ENCODE results near the gene CRYGC.
A peak's percentile ranks its signal among the peaks of the same experiment; 100 is the strongest.
"Not testable (repeated sequence)": the region's sequence is repeated elsewhere in the genome, so short reads cannot be mapped to it uniquely, and the experiment has no call there.

The CRYGC gene

DNA sequence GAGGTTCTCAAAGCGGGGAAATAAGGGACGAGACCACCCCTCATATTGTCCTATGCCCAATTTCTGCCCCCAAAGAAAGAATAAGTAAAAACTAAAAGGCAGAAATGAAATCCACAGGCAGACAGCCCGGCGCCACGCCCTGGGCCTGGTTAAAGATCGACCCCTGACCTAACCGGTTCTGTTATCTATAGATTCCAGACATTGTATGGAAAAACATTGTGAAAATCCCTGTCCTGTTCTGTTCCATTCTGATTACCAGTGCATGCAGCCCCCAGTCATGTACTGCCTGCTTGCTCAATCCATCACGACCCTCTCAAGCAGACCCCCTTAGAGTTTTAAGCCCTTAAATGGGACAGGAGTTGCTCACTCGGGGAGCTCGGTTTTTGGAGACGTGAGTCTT lies 12.2 kb downstream of the CRYGC start:
- H3K4me1 ChIP-seq (ENCODE audit: control insufficient read depth, insufficient read depth, low read length); DNase-seq (ENCODE audit: low read depth, low spot score); H3K9me3 ChIP-seq (ENCODE audit: control insufficient read depth, insufficient read depth, low read length); H3K4me3 ChIP-seq (ENCODE audit: low read length); H3K27me3 ChIP-seq (ENCODE audit: control insufficient read depth, insufficient read depth, low read length); H3K27ac ChIP-seq (ENCODE audit: low read length); H3K36me3 ChIP-seq (ENCODE audit: control insufficient read depth, insufficient read depth, low read length): not testable (repeated sequence)
- WGBS (ENCODE audit: insufficient coverage, insufficient read length), result no CpG with 5 or more reads among the region's 11 CpGs

DNA sequence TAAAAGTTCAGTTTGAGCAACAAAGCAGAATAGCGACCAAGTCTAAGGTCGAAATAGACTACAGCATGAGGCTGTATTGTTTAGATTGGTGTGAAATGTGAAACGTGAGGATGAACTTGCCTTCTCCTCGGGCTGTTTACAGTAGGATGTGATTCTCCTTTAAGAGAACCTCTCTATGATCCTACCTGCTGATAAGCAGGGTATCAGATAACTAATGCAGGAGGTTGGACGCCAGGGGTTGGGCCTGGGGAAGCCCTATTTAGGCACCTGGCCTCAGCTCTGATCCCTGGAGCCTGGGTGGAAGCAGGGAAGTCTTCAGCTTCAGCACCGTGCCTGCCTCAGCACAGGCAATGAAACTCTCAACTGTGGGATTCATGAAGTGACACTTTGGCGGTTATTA lies 16.7 kb downstream of the CRYGC start:
- DNase-seq (ENCODE audit: low read depth, low spot score), result no peak
- Histone ChIP-seq H3K27ac (ENCODE audit: low read length) (no peak overlapping the region), H3K9me3 (ENCODE audit: control insufficient read depth, insufficient read depth, low read length) (no peaks in the 10 kb centered on the region), H3K27me3 (ENCODE audit: control insufficient read depth, insufficient read depth, low read length) (no peaks in the 10 kb centered on the region), H3K4me3 (ENCODE audit: low read length) (no peak overlapping the region), H3K36me3 (ENCODE audit: control insufficient read depth, insufficient read depth, low read length) (no peaks in the 10 kb centered on the region), H3K4me1 (ENCODE audit: control insufficient read depth, insufficient read depth, low read length) (peaks cover 5% of the 10 kb centered on the region)
- no CpG with 5 or more reads among the region's 7 CpGs for WGBS (ENCODE audit: insufficient coverage, insufficient read length)

DNA sequence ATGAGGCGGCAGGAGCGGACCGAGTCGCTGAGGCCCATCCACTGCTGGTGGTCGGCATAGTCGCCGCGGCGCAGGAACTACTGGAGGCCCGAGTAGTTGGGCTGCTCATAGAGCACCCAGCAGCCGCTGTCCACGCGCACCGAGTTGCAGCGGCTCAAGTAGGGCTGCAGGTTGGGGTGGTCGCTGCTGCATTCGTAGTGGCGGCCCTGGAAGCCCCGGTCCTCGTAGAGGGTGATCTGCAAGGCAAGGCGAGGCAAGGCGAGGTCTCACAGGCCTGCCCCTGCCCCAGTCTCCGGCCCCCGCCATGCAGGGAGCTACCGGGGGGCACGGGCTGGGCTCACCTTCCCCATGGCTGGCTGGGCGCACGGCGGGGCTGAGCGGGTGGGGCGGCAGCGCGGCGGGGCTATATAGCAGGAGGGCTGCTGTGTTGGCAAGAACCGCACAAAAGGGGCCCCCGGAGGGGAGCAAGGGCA lies 17.3 kb downstream of the CRYGC start:
- not testable (repeated sequence) for H3K27me3 ChIP-seq (ENCODE audit: control insufficient read depth, insufficient read depth, low read length); DNase-seq (ENCODE audit: low read depth, low spot score); H3K9me3 ChIP-seq (ENCODE audit: control insufficient read depth, insufficient read depth, low read length); H3K36me3 ChIP-seq (ENCODE audit: control insufficient read depth, insufficient read depth, low read length); H3K27ac ChIP-seq (ENCODE audit: low read length); H3K4me1 ChIP-seq (ENCODE audit: control insufficient read depth, insufficient read depth, low read length)
- WGBS (ENCODE audit: insufficient coverage, insufficient read length), result no CpG with 5 or more reads among the region's 36 CpGs
- peak overlapping the region; percentile 23; the same call in 1 of the 2 replicates for H3K4me3 ChIP-seq (ENCODE audit: low read length)

DNA sequence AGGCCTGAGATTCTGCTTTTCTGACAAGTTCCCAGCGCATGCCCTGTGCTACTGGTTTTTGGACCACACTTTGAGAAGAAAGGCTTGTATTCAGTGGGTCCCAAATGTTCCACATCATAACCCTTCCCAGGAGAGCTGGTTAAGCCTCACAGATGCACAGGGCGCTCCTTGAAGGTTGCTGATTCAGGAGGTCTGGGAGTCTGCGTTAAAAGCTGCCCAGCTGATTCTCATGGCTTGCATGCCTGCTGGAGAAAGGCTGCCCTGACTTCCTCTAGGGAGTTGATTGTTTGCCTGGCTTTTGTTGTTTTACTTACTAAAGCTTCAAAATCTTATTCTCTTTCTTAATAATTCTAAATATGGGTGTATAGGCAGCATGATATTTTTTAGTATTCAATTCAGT lies 26.0 kb downstream of the CRYGC start:
- H3K4me1 ChIP-seq (ENCODE audit: control insufficient read depth, insufficient read depth, low read length), result no peaks in the 10 kb centered on the region
- no CpG with 5 or more reads among the region's 3 CpGs for WGBS (ENCODE audit: insufficient coverage, insufficient read length)
- H3K27ac ChIP-seq (ENCODE audit: low read length), result no peak overlapping the region
- H3K4me3 ChIP-seq (ENCODE audit: low read length), result no peak overlapping the region
- DNase-seq (ENCODE audit: low read depth, low spot score), result no peak
- no peaks in the 10 kb centered on the region; the same call in 1 of the 2 replicates for H3K36me3 ChIP-seq (ENCODE audit: control insufficient read depth, insufficient read depth, low read length)
- no peaks in the 10 kb centered on the region for H3K27me3 ChIP-seq (ENCODE audit: control insufficient read depth, insufficient read depth, low read length)
- H3K9me3 ChIP-seq (ENCODE audit: control insufficient read depth, insufficient read depth, low read length), result no peaks in the 10 kb centered on the region

DNA sequence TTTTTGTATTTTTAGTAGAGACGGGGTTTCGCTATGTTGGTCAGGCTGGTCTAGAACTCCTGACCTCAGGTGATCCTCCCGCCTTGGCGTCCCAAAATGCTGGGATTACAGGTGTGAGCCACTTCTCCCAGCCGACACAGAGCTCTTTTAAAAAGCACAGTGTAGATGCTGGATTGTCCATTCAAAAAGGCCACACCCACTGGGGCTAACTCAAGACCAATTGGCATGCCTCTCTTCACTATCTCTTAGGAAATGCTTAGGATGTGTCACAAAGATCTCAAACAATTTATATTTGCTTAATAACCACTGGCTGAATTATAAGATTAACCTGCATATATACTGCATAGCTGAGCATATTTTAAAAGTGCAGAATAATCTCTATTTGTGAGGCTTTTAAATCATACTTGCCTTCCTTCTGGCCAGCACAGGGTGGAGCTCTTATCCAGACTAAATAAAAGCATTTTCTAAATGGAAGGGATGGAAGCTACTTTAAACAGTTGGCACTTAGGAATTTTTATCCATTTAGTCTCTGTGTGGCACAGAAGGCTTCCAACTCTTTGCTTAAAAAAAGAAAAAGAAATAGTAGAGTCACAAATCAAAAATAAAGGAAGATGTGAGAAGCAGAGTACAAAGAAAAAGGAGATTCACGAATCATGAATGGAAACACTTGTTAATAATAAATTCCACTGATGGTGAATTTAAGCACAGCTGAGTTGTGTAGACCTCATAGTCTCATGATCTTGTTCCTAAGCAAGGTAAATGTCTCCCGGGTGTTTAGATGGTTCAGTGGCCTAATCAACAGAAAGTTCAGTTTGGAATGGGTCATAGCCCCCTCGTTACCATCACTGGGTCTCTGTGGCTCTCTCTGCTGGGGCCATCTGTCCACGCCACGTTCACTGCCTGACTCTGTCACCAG lies 27.7 kb downstream of the CRYGC start:
- no peak for DNase-seq (ENCODE audit: low read depth, low spot score)
- H3K9me3 ChIP-seq (ENCODE audit: control insufficient read depth, insufficient read depth, low read length), result no peaks in the 10 kb centered on the region
- no peaks in the 10 kb centered on the region for H3K4me1 ChIP-seq (ENCODE audit: control insufficient read depth, insufficient read depth, low read length)
- no peak overlapping the region for H3K4me3 ChIP-seq (ENCODE audit: low read length)
- H3K27ac ChIP-seq (ENCODE audit: low read length), result no peak overlapping the region
- no peaks in the 10 kb centered on the region; the same call in 1 of the 2 replicates for H3K36me3 ChIP-seq (ENCODE audit: control insufficient read depth, insufficient read depth, low read length)
- no peaks in the 10 kb centered on the region for H3K27me3 ChIP-seq (ENCODE audit: control insufficient read depth, insufficient read depth, low read length)
- WGBS (ENCODE audit: insufficient coverage, insufficient read length), result no CpG with 5 or more reads among the region's 10 CpGs

DNA sequence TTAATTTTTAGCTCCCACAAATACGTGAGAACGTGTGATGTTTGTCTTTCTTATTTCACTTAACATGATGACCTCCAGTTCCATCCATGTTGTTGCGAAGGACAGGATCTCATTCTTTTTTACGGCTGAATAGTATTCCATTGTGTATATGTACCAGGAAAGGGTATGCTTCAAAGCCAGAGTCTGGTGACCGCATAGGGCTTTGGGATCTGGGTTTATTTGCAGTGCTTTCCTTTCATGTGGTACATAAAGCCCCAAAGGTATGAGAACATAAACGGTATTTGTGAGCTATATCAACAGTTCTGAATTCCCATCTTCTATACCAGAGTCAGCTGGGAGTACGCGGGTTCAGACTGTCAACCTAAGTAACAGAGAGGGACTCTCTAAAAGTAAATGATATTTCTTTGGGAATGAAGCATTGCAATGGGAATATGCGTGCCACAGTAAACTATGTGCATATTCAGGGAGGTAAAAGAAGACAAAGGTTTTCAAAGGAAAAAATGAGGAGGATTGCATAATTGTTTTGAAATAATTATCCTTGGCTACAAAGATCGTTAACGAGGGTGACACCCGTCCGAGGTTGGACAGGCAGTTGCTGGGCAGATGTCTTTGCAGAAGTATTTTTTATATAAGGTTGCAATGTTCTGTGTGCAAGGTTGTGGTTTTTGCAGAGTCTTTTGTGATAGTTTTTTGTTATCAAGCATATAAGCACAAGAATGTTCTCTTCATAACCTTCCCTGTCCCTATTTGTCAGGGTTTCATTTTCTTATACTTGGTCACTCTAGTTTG lies 29.8 kb downstream of the CRYGC start:
- DNase-seq (ENCODE audit: low read depth, low spot score), result no peak
- WGBS (ENCODE audit: insufficient coverage, insufficient read length), result no CpG with 5 or more reads among the region's 13 CpGs
- H3K27ac ChIP-seq (ENCODE audit: low read length), result no peak overlapping the region

DNA sequence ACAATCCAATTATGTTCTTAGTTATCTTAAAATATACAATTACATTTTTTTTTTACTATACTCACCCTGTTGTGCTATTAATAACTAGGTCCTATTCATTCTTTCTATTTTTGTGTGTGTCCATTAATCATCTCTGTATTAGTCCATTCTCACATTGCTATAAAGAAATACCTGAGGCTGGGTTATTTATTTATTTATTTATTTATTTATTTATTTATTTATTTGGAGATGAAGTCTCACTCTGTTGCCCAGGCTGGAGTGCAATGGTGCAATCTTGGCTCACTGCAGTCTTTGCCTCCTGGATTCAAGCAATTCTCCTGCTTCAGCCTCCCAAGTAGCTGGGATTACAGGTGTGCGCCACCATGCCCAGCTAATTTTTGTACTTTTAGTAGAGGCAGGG lies 30.9 kb downstream of the CRYGC start:
- WGBS (ENCODE audit: insufficient coverage, insufficient read length), result no CpG with 5 or more reads among the region's 1 CpG
- H3K27ac ChIP-seq (ENCODE audit: low read length); H3K27me3 ChIP-seq (ENCODE audit: control insufficient read depth, insufficient read depth, low read length); H3K4me3 ChIP-seq (ENCODE audit: low read length); DNase-seq (ENCODE audit: low read depth, low spot score); H3K9me3 ChIP-seq (ENCODE audit: control insufficient read depth, insufficient read depth, low read length); H3K36me3 ChIP-seq (ENCODE audit: control insufficient read depth, insufficient read depth, low read length); H3K4me1 ChIP-seq (ENCODE audit: control insufficient read depth, insufficient read depth, low read length): not testable (repeated sequence)

More for the DNA sequence above, 29.8 kb downstream of the CRYGC start:
- Histone ChIP-seq H3K36me3 (ENCODE audit: control insufficient read depth, insufficient read depth, low read length) (no peaks in the 10 kb centered on the region; the same call in 1 of the 2 replicates), H3K4me1 (ENCODE audit: control insufficient read depth, insufficient read depth, low read length) (no peaks in the 10 kb centered on the region), H3K27me3 (ENCODE audit: control insufficient read depth, insufficient read depth, low read length) (no peaks in the 10 kb centered on the region), H3K9me3 (ENCODE audit: control insufficient read depth, insufficient read depth, low read length) (no peaks in the 10 kb centered on the region), H3K4me3 (ENCODE audit: low read length) (no peak overlapping the region)

DNA sequence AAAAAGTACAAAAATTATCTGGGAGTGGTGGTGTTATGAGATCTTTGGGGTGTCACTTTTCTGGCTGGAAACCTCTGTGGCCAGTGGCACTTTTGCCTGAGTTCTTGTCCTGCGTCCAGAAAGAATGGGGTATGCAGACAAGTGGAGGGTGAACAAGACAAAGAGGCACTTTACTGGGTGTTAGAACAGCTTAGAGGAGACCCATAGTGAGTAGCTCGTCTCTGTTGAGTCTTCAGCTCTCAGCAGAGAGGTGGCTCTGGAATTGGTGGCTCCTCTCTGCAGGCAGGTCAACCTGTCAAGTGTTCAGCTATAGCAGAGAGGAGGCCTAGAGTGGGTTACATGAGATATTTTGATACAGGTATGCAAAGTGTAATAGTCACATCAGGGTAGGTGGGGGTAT lies 31.4 kb downstream of the CRYGC start:
- no peaks in the 10 kb centered on the region; the same call in 1 of the 2 replicates for H3K36me3 ChIP-seq (ENCODE audit: control insufficient read depth, insufficient read depth, low read length)
- no CpG with 5 or more reads among the region's 2 CpGs for WGBS (ENCODE audit: insufficient coverage, insufficient read length)
- H3K27me3 ChIP-seq (ENCODE audit: control insufficient read depth, insufficient read depth, low read length), result no peaks in the 10 kb centered on the region
- H3K4me1 ChIP-seq (ENCODE audit: control insufficient read depth, insufficient read depth, low read length), result no peaks in the 10 kb centered on the region
- H3K27ac ChIP-seq (ENCODE audit: low read length), result no peak overlapping the region
- no peaks in the 10 kb centered on the region for H3K9me3 ChIP-seq (ENCODE audit: control insufficient read depth, insufficient read depth, low read length)
- H3K4me3 ChIP-seq (ENCODE audit: low read length), result no peak overlapping the region
- DNase-seq (ENCODE audit: low read depth, low spot score), result no peak

DNA sequence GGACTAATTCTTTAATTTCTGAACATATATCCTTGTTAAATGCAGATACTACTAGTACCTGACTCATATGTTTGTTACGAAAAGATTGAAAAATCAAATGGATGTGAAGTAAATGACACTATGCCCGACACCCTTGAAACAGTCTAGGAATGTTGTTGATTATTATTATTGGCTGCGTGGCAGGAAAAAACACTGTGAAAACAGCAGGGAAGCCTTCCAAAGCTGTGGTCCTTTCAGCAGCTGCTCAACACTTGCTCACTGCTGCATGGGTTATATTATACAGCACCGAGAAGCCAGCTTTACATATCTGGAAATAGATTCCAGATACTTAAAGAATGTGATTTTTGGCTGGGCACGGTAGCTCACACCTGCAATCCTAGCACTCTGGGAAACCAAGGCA lies 31.8 kb downstream of the CRYGC start:
- H3K27me3 ChIP-seq (ENCODE audit: control insufficient read depth, insufficient read depth, low read length), result no peaks in the 10 kb centered on the region
- no peaks in the 10 kb centered on the region for H3K4me1 ChIP-seq (ENCODE audit: control insufficient read depth, insufficient read depth, low read length)
- no peaks in the 10 kb centered on the region for H3K9me3 ChIP-seq (ENCODE audit: control insufficient read depth, insufficient read depth, low read length)
- H3K36me3 ChIP-seq (ENCODE audit: control insufficient read depth, insufficient read depth, low read length), result no peaks in the 10 kb centered on the region; the same call in 1 of the 2 replicates
- no CpG with 5 or more reads among the region's 5 CpGs for whole genome bisulfite sequencing (ENCODE audit: insufficient coverage, insufficient read length)
- H3K4me3 ChIP-seq (ENCODE audit: low read length), result no peak overlapping the region
- DNase-seq (ENCODE audit: low read depth, low spot score), result no peak
- no peak overlapping the region for H3K27ac ChIP-seq (ENCODE audit: low read length)

DNA sequence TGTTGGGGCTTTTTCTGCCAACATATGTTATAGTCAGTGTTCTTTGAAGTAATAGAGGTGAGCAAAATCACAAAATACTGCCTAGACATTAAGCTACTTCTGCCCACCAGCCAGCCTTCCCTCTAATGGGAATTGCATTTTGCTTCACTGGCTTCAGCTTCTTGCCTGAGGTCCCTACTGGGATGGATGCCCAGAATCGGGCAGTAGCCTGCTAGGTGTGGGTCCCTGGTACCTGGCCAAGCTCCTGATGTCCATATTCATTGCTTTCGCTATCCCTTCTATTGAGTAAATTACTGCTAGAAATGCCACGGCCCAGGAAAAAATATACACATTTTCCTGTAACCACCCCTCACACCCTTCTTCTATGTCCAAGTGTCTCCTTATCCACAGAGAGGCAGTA lies 32.3 kb downstream of the CRYGC start:
- Histone ChIP-seq H3K27me3 (ENCODE audit: control insufficient read depth, insufficient read depth, low read length) (no peaks in the 10 kb centered on the region), H3K27ac (ENCODE audit: low read length) (no peak overlapping the region), H3K4me1 (ENCODE audit: control insufficient read depth, insufficient read depth, low read length) (no peaks in the 10 kb centered on the region), H3K9me3 (ENCODE audit: control insufficient read depth, insufficient read depth, low read length) (no peaks in the 10 kb centered on the region), H3K4me3 (ENCODE audit: low read length) (no peak overlapping the region), H3K36me3 (ENCODE audit: control insufficient read depth, insufficient read depth, low read length) (no peaks in the 10 kb centered on the region; the same call in 1 of the 2 replicates)
- no CpG with 5 or more reads among the region's 3 CpGs for WGBS (ENCODE audit: insufficient coverage, insufficient read length)
- DNase-seq (ENCODE audit: low read depth, low spot score), result no peak

Data from iPS DF 6.9 (cell line).